22Rv1 (cell line): ENCODE measurements around the gene RNF220.

Source experiments
- H3K27ac ChIP-seq: fragments of 450-650 bp; 2 replicates; pipeline ENCODE4 v1.5.1; 2017
- ZFX ChIP-seq: fragments of 450-650 bp; IDR thresholded peaks from 2 replicates; pipeline ENCODE4 v1.6.1; 2017; ENCODE audit warnings: antibody characterized with exemption, borderline replicate concordance
- TF ChIP-seq, protein P1 (sequence below): fragments of 450-650 bp; IDR thresholded peaks from 2 replicates; pipeline ENCODE4 v1.5.1; 2017; ENCODE audit warnings: mild to moderate bottlenecking

Gene RNF220

DNA sequence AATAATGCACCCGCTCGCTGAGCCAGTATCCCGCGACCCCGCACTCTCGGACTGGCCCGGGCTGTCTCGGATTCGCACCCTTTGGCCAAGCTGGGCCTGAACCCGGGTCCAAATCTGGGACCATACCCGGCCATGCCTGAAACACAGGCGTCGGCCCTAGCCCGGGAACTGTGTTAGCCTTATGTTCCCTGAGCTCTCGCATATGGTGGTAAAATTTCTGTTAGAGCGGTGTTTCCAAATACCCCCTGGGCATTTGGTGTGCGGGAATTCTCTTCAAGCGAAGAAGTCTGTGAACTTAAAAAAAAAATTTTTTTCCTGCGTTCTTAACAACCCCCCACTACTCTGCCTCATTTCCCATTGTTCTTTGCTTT lies 3.1 kb downstream of the RNF220 start:
- TF ChIP-seq, protein P1, sequence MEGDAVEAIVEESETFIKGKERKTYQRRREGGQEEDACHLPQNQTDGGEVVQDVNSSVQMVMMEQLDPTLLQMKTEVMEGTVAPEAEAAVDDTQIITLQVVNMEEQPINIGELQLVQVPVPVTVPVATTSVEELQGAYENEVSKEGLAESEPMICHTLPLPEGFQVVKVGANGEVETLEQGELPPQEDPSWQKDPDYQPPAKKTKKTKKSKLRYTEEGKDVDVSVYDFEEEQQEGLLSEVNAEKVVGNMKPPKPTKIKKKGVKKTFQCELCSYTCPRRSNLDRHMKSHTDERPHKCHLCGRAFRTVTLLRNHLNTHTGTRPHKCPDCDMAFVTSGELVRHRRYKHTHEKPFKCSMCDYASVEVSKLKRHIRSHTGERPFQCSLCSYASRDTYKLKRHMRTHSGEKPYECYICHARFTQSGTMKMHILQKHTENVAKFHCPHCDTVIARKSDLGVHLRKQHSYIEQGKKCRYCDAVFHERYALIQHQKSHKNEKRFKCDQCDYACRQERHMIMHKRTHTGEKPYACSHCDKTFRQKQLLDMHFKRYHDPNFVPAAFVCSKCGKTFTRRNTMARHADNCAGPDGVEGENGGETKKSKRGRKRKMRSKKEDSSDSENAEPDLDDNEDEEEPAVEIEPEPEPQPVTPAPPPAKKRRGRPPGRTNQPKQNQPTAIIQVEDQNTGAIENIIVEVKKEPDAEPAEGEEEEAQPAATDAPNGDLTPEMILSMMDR: no peak
- TF ChIP-seq ZFX: no peak
- no peak overlapping the region for H3K27ac ChIP-seq

DNA sequence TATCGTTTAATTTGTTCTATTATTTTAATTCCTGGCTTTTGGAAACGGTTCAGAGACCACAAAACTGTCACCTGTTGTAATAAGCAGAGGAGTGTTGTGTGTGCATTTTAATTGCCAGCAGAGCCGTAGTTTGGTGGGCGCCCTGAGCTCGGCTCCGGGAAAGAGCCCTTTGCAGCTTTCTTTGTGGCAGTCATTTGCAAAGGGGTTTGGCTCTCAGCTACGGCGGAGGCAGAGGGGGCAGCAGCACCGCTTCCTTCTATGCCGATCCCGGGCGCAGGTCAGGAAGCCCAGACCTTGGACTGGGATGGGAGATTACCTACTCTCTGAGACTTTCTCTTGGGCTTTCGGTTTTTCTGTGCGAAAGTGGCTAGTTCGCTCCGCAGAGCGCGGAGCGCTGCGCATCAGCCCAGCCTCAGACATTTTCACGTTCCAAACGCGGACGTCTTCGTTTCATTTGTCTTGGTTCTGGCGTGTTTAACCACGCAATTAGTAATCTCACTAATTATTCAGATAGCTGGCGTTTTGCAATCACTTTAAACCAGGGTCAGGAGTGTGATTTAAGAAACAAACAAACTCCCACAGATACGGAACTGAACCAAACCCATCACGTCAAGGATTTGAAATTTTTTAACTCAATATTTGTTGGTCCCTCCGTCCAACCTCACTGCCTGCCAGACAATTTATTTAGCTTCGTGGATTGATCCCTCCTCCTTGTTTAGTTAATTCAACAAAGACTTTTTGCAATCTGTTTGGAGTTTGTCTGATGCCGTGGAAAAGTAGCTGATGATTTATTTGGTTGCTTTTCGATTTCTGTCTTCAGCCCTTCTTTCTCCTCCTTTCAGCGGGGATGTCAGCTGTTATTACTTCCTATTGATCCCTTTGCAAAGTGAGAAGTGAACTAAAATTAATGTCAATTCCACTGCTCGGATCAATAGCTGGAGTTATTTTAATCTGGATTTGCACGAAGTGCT lies 3.9 kb downstream of the RNF220 start:
- TF ChIP-seq, protein P1: no peak
- TF ChIP-seq ZFX: no peak
- H3K27ac ChIP-seq: no peak overlapping the region

DNA sequence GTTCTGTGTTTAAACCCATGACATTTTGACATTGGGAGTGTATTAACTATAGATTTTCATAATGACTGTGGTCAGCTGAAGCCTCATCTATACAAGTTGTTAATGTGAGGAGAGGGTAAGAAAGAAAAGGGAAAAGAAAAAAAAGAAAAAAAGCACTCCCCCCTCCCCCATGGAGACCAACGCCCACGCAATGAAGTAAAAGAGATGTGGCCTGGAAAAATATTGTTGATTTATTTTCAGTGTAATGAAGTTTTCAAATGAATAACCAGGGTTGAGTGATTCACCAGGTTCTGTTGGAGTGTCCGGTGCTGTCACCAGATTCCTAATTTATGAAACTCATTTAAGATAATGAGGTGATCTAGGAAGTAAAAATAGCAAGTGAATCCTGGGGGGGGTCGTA lies 4.7 kb downstream of the RNF220 start:
- H3K27ac ChIP-seq: no peak overlapping the region
- TF ChIP-seq, protein P1: no peak
- TF ChIP-seq ZFX: no peak

DNA sequence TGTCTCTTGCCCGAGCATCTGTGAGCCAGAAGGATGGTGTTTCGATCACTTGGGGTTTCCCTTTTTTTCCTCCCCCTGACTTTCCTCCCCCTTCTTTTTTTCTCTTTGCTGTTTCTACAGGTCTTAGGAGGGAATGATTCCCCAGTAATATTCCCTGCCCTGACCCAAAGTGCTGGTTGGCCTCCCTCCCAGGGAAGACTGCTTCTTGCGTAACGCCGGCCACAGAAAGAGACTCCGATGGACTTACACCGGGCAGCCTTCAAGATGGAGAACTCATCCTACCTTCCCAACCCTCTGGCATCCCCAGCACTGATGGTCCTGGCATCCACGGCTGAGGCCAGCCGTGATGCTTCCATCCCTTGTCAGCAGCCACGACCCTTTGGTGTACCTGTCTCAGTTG lies 6.8 kb downstream of the RNF220 start:
- TF ChIP-seq ZFX: no peak
- TF ChIP-seq, protein P1: no peak
- no peak overlapping the region for H3K27ac ChIP-seq

DNA sequence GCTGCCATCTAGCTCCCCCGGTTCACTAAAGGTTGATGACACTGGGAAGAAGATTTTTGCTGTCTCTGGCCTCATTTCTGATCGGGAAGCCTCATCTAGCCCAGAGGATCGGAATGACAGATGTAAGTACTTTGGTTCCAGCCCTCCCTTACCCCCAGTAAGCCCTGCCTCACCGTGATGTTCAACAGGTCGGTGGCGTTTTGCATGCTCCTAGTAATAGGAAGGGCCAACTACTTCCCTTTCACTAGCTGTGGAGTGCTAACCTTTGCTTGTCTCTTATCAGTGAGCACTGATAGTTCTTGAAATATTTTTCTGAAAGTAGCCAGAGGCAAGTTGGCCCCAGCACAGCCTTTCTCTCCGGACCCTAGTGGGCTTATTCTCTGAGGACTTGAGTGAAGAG lies 7.5 kb downstream of the RNF220 start:
- H3K27ac ChIP-seq: no peak overlapping the region
- TF ChIP-seq, protein P1: no peak
- TF ChIP-seq ZFX: no peak

DNA sequence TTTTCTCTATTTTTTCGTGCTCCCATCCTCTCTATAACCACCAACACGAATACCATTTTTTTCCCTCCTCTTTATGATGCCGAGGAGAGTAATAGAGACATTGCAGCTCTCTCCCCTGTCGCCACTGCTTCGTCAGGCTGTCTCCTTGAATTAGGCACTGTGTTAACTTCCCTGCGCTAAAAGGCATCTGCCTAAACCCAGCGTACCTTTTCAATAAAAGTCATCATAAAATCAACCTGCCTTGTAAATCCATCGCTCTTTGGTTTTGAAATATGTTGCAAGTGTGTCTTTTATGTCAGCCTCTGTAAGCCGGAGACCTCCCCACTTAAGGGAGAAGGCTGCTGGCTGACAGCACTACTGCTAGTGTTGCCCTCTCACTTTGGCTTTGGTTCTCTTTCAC lies 8.7 kb downstream of the RNF220 start:
- no peak for TF ChIP-seq ZFX
- TF ChIP-seq, protein P1: no peak

DNA sequence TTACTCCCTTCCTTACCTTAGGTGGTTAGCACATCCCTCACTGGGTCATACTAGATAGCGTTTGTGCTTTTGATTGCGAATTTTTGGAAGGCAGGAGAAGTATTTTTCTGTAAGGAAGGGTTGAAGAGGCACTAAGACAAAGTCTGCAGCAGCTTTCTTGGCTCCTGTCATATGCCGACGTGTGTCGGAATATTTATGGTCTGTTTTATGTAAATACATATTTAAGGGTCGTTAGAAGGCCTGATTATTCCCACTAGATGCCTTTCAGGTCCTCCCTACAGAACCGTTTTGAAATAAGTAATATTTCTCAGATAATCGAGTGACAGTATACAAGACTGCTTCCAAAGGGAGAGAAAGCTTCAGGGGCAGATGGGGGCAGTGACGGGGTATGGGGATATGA lies 10.0 kb downstream of the RNF220 start:
- TF ChIP-seq, protein P1: no peak
- no peak for TF ChIP-seq ZFX
- no peak overlapping the region for H3K27ac ChIP-seq

More for the DNA sequence above, 8.7 kb downstream of the RNF220 start:
- no peak overlapping the region for H3K27ac ChIP-seq
